Gastroesophageal sphincter (tissue), 3 donors: ENCODE results near the gene COL7A1.

Experiments
- CTCF ChIP-seq, 4 experiments: fragments of 200-600 bp in 2 of 4; fragments of 450-650 bp in 2 of 4; sonication (generic) in 1 of 4; IDR thresholded peaks; one replicate each; pipeline ENCODE4 v1.5.1; 2017 to 2019; ENCODE audit warnings: antibody characterized with exemption in 4 of 4, mild to moderate bottlenecking in 2 of 4, moderate library complexity in 2 of 4
- EP300 ChIP-seq: sonication (generic); formaldehyde crosslinking; IDR thresholded peaks from one replicate; pipeline ENCODE4 v1.6.1; 2017; ENCODE audit warnings: antibody characterized with exemption, mild to moderate bottlenecking
- POLR2A ChIP-seq, 2 donors: fragments of 450-650 bp; IDR thresholded peaks; one replicate each; pipeline ENCODE4 v1.6.1; 2017; ENCODE audit warnings: antibody characterized with exemption in 2 of 2, mild to moderate bottlenecking in 2 of 2, moderate library complexity in 1 of 2

GRCh38 chr3:48598323-48599076 is 3.4 kb upstream of the COL7A1 start:
- TF ChIP-seq CTCF (IDR thresholded peaks at IDR 0.05) (peak in 1 of 4 experiments; percentile 4), EP300 (no peak), POLR2A (IDR thresholded peaks at IDR 0.05) (no peak)
